CD4-positive, alpha-beta T cell treated with Interleukin-15 for 1 hour (primary cell): Measurements from ENCODE around the gene PDLIM7.
"Not testable (repeated sequence)": the region's sequence is repeated elsewhere in the genome, so short reads cannot be mapped to it uniquely, and the experiment has no call there.

Experiments
- DNase-seq: peaks from one replicate; pipeline ENCODE4 v3.0.0-alpha.2; 2020

The PDLIM7 gene, protein sequence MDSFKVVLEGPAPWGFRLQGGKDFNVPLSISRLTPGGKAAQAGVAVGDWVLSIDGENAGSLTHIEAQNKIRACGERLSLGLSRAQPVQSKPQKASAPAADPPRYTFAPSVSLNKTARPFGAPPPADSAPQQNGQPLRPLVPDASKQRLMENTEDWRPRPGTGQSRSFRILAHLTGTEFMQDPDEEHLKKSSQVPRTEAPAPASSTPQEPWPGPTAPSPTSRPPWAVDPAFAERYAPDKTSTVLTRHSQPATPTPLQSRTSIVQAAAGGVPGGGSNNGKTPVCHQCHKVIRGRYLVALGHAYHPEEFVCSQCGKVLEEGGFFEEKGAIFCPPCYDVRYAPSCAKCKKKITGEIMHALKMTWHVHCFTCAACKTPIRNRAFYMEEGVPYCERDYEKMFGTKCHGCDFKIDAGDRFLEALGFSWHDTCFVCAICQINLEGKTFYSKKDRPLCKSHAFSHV

GRCh38 chr5:177497292-177498012 lies at the start of gene PDLIM7:
PDLIM7 (minus strand) TSS chr5:177497604; CDS start chr5:177496512, 1,092 bp downstream.
- DNase-seq = peak; percentile 94

DNA sequence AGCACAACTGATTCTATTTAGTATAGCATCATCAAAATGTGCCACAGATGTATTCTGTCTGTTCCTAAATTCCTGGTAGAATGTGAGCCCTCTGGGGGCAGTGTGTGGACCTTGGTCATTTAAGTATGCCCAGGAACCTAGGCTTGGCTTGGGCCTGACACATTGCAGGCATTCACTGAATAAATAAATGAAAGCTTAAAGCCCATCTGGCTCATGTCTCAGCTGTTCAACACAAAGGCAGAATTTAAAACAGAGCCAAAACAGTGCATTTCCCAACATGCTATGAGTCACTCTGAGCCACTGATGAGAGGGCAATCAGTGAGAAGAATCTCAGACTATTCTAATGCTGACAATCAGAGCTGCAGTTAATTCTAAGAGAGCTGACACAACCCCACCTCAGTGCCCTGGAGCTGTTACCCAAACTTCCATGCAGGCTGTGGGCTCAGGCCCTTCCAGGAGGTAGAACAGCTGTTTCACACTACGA lies 48.9 kb upstream of the PDLIM7 start:
- peak; percentile 23 for DNase-seq

DNA sequence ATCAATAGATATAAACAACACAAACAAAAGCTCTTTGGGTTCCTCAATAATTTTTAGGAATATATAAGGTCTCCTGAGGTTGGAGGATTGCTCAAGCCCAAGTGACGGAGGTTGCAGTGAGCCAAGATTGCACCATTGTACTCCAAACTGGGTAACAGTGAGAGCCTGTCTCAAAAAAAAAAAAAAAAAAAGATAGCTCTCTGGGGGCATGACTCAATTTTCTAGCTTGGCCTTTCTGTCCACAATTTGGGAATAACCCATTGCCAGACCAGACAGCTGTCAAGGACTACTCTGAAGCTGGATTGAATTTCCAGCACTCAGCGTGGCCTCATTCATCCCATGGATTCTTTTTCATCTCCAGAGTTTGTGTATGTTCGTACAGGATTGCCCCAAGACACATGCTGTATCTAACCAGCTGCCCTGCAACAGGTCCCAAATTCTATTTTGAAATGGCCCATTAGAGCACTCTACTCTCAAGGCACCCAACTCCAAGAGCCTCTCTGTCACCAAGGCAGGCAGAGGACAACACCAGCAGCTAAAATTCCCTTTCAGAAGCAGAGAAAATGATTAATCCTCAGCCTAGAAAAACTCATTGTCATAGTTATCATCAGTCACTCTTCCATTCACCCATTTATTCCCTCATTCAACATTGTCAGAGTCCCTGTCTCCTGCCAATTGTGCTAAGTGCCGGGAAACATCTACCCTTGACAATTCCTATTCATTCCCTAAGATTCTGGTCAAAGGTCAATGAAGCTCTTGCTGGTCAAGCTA lies 48.3 kb upstream of the PDLIM7 start:
- peak; percentile 49 for DNase-seq

DNA sequence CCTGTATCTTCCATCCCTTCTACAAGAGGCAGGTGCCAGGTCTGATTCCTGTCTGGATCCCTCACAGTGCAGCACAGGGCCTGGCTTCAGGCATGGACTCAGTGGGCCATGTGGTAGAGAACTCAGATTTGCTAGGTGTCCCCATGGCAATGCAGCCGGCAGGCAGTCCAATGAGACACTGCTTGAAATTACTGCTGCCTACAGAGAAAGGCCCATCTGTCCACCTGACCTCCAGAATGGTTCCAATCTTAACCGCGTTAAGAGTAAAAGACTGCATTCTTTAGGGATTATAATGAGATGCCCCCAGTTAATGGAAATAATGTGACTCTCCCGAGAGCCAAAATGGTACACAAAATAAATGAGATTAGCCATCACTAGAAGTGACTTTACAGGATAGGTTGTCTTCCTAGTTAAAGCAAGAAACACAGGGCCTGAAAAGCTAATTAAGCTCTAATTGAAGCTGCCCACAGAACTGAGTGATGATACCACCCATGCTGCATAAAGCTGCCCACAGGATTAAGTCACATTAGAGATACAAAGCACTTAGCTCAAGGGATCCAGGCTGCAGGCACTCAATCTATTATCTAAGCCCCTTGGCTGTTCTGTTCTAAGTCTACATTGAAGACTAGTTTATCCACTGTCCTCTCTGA lies 45.5 kb upstream of the PDLIM7 start:
- DNase-seq = no peak

DNA sequence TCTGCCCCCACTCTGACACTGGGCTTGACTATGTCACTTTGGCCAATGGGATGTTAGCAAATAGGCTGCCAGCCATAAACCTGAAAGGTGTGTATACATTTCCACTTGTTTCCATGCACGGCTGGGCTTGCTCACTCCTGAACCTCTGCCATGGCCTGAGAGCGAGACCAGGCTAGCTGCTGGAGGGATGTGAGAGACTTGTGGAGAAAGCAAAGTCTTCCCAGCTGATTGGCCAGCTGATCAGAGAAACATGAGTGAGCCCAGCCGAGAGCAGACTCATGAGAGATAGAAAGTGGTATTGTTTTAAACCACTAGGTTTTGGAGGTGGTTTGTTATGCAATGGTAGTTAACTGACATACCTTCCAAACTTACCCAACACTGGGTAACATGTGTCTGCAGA lies 43.0 kb upstream of the PDLIM7 start:
- DNase-seq = no peak

DNA sequence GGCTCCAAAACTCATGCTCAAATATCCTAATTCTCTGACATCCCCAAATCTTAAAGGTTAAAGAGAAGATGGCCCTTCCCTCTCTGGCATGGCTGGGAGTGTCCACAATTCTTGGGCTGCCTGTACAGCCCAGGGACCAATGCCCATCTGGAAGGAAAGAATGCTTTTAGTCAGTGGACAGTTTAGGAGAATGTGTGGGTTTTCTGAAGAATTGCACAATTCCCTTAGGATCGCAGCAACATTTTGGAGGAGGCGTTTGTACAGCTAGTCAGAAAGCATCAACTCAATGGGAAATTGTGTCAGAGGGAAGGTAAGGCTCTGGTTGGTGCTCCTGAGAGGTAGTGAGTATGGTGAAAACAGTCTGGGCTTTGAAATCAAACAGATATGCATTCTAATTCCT lies 42.0 kb upstream of the PDLIM7 start:
- no peak for DNase-seq

GRCh38 chr5:177538876-177539275 lies 41.5 kb upstream of the PDLIM7 start:
- DNase-seq = no peak

DNA sequence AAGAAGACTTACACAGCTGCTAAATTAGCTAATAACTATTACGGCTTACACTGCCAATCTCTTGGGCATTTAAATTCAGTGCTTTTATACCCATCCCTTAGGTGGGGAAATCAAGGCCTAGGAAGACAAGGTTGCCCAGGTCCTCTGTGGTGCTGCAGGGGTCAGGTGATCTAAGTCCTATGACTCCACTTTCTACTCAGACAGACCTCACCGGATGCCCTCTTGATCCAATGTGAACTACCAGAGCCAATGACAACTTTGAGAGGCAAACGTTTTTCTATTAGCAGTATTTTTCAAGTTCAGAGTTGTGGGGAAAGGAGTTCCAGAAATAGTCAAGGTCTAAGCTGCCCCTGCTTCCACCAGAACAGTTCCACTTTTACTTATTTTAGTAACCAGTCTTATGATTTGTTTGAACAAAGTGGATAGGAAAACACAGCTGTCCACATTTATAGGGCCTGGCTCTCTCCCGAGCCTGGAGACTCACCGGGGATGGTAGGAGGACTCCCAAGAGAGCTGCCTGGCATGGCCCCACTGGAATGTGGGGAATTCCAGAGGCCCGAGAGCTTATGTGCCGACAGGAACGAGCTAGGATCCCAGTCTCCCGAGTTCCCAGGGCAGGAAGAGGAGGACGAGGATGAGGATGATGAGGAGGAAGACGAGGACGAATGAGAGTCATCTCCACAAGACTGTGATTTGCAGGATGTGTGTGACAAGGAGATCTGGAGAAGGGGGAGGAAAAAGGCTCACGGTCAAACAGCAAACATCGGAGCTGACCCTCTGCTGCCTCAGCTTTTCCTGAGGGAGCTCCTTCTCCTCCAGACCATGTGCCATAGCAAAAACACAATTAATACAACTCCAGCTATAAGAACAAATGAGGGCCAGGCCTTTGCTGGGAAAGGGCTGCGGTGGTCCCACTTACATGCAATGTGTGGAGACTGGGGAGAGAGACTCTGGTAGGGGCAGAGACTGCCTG lies 40.3 kb upstream of the PDLIM7 start:
- DNase-seq = no peak

DNA sequence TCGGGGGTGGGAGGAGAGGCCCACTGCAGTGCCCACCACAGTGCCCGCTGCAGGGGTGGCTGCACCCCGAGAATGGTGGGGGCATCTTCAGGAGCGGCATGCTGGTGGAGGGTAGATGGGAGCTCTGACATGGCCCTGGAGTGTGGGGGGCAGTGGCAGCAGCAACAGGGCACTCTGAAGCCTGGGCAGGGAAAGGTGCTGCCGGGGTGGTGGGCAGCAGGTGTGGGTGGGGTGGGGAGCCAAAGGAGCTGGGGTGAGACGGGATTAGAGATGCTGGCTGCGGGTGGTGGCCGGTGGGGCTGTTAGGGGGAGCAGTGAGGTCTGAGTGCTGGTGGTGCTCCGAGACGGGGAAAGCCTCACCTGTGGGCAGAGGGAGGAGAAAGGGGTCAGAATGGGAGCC lies 39.0 kb upstream of the PDLIM7 start:
- no peak for DNase-seq

- DNase-seq = no peak
These were observed 37.7 kb upstream of the PDLIM7 start for GRCh38 chr5:177535125-177535524.

GRCh38 chr5:177534433-177534832 lies 37.0 kb upstream of the PDLIM7 start:
- not testable (repeated sequence) for DNase-seq

- DNase-seq = no peak
These were observed 34.0 kb upstream of the PDLIM7 start for GRCh38 chr5:177531209-177531940.

DNA sequence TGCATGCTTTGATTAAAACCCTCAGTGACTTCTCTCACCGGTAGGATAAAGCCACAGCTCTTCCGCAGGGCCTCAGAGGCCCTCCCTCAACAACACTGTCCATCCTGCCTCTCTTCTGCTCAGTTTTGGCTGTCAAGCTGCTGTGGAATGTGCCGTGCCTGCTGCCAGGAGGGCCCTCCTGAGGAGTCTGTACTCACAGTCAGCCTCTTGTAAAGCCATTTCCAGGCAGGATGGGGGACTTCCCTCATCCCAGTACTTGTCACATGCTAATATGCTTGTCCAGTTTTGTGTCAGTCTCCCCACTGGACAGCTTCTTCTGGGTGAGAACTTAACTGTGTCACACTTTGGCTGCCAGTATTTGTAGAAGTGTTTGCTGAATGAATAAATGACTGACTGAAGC lies 33.2 kb upstream of the PDLIM7 start:
- no peak for DNase-seq

DNA sequence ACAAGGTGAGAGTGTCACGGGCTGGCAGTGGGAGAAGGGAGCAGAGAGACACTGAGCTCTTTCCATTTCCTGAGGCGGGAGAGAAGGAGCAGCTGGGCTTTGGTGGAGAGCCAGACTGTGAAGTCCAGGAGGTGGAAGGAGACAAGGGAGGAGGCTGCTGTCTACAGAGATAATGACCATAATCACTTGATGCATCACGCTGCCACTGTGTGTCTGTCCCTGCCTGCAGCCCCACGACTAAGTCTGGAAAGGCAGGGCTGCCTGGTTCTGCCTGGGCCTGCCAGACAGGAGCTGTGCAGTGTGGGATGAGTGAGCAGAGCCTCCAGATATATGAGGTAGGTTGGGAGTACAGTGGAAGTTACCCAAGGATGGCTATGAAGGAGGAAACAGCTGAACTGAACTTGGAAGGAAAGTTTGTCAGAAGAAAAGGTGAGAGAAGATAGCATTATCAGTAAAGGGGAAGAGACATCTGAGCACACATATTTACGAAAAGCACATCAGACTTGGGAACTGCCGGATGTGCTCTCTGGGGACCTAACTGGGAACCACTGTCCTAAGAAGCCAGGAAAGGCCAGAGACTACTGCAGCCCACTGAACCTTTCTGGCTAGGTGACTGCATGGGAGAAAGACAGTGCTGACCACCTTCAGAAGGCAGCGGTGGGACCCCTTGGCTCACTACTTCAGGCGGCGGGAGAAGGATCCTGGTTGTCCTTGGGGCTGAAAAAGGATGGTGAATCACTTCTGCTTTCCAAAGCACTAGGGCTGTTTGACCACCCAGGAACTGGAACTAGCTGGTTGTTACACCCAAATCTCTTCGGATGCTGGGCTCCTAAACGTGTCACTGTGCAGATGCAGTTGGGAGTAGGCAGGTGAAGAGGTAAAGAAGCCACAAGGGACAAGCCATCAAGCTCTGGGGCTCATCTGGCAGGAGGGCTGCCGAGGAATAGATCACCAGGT lies 32.1 kb upstream of the PDLIM7 start:
- no peak for DNase-seq

GRCh38 chr5:177528631-177529030 lies 31.2 kb upstream of the PDLIM7 start:
- no peak for DNase-seq

DNA sequence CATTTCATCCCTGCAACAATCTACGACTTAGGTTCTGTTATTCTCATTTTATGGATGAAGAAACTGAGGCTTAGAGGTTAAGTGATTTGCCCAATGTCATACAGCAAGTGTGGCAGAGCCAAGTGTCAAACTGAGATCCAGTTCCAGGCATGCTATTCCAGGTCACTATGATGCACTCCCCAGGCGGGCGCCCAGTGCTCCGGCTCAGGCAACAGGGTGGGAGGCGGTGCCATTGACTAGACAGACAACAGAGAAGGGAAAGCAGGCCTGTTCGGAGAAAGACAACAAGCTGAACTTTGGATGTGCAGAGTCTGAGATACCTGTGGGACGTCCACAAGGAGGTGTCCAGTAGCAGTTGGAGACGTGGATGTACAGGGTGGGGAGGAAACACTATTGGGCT lies 30.2 kb upstream of the PDLIM7 start:
- no peak for DNase-seq

DNA sequence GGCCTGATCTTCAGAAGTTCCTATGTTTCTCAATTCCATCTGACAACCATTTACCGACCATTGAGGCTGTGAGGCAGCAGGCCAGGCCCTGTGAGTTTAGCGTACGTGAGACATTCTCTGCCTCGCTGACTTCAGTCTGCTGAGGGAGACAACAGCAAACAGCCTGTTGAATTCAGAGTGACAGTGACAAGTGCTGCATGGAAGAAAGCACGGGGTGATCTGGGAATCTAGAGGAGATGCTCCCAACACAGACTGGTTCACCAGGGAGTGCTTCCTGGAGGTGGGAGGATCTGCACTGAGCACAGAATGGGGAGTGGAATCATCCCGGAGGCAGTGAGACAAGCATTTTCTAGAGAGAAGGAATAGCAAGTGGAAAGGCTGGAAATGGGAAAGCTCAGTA lies 29.4 kb upstream of the PDLIM7 start:
- DNase-seq = no peak

GRCh38 chr5:177526191-177526590 lies 28.8 kb upstream of the PDLIM7 start:
- DNase-seq = no peak

DNA sequence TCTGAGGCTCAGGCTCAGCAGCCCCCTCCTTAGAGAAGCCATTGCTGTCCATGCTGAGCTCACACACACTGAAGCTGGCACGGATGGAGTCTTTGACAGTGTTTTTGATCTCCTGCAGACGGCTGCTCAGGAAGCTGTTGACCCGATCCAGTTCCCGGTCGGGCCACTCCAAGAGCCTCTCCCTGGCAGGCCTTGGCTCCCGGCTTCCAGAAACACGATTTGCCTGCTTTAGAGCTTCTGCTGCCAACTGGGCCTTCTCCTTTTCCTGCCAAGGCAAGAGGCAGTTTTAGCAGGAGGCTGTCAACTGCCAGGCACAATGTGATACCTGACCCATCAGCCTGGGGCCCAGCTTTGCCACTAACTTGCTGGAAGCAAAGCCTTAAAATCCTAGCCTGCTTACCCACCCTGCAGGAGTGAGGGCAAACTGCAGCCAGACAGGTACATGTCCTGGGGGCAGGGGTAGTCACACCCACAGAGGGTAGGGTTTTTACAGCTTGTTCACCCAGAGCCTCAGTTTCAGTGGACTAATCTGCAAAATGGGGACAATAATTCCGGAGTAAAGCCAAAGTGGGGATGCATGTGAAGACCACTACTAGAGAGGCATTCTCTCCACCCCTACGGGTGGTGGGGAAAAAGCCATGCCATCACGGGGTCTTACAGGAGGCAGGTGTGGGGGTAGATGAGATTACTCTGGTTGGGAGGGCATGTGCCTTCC lies 27.7 kb upstream of the PDLIM7 start:
- DNase-seq = no peak
